GM21576 (cell line): ENCODE results near the gene ANKDD1A.

Source experiments
- ATAC-seq: cut with Tn5 transposase; IDR thresholded peaks from one replicate; pipeline ENCODE4 v1.9.1; 2021; ENCODE audit warnings: mild to moderate bottlenecking, moderate library complexity; ENCODE audit not compliant: unreplicated experiment

ANKDD1A gene

DNA sequence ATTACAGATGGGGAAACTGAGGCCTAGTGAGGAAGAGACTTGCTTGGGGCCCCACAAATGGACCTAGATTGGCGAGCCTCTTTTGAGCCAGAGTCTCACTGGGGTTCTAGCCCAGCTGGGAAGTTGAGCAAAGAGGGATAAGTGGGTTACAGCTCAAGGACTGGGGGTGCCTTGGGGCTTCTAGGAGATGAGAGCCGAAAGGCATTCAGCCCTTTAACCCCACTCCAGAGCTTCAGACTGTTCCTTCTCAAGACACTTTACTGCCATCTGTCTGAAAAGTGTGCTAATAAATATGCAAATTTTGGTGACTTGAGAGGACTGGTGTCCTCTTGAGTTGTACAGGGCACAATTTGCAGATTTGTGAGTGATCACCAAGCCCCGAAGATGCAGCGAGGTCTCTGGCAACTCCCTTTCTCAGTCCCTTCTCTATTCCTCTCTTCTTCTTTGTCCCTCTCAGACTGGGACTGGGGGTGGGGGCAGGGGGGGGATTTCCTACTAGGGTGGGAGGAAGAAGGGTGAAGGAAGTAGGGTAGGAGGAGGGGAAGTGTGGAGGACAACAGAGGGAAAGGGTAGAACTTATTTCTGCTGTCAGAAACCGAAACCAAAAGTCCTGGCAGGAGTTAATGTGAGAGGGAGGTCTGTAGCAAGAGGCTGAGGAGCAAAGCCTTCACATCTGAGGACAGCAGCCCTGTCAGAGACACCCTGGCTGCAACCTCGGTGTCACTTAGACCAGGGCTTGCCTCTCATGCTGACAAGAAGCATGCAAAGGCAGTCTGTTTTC is 16.2 kb upstream of the ANKDD1A start:
- ATAC-seq = no peak

DNA sequence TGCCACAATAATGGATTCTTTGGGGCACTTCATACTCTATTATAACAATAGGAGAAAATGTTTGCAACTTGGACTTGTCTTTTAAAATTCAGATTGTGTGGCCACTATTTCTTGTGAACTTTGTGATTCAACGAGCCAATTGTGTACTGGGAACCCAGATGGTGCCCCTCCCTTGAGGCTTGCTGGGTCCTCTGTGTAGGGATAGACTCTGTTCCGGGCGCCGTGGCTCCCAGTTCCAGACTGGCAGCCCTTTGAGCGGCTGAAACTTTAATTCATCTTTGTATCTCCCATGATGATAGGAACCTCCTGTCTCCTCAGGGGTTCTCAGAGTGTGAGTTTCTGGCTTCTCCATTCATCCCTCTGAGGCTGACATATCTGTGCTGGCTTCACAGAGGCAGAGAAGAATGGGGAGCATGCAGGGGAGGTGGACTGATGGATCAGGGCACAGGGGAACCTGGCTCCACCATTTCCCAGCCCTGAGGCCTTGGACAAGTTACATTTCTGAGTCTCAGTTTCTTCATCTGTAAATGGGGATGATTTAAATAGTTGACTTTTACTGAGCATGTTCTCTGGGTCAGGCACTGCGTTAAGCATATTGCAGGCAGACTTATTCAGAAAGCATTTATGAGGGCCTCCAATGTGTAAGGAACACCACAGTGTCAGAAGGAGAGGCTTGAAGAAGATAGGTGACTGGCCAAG is 15.2 kb upstream of the ANKDD1A start:
- no peak for ATAC-seq

DNA sequence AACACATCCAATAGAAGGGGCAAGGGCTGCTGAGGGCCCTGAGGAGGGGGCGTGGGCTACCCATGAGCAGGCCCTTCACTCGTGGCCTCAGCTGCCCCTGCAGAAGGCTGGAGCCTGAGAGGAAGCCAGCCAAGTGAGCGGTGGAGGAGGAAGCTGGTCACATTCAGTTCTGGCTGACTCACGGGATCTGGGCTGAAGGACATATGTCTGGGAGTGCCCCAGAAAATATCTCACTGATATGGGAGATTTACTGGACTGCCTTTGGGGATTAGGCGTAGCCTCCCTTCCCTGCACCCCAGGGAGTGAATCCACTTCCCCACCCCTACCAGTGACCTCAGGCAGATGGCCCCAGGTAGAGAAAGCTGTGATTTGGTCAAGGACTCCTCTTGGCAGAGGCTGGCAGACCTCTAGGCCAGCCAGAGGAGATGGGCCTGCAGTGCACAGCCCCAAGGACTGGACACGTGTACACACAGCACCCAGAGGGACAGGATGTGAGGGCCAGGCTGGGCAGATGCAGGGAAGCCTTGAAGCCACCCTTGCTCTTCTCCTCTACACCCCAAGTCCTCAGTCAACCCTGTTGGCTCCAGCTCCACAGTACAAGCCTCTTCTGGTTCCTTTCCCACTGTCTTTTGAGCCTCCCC is 14.2 kb upstream of the ANKDD1A start:
- no peak for ATAC-seq

DNA sequence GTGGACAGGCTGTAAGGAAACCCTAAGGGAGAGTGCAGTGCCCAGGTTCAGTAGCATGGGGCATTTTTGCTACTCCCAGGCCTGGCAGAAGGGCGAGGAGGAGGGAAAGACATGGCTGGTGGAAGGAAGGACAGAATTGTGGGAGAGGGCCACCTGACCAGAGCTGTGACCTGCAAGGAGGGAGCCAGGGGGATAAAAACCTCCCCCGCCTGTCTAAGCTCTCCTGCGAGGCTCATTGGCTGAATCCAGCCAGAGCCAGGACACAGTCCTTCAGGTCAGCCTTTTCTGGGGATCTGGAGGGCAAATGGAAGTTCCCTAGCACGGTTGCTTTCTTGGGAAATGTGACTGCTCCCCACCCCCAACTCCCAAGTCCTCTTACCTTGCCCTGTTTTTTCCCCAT is 13.3 kb upstream of the ANKDD1A start:
- ATAC-seq = no peak

DNA sequence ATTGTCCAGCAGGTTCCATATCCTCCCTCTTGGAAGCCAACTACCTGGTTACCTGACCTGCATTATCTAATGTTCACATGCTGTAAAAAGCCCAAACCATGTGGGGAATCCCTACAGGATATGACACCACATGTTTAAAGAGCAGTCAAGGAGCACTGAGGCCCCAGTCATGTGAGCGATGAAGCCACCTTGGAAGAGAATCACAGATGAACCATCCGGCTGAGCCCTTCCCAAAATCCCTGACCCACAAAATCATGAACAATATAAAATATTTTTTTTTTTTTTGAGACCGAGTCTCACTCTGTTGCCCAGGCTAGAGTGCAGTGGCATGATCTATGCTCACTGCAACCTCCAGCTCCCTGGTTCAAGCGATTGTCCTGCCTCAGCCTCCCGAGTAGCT is 10.6 kb upstream of the ANKDD1A start:
- ATAC-seq = no peak

DNA sequence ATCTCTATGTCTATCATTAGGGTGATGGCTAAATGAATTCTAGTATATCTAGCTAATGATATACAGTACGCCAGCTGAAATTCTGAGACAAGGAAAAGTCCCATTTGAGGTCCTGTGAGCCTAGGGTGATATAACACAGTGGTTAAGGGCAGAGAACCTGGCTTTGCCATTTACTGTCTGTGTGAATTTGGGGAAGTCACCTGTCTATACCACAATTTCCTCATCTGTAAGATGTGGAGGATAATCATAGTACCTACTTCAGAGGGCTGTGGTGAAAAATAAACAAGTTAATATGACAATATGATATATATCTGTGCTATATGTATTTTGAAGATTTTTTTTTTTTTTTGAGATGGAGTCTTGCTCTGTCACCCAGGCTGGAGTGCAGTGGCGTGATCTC is 9.8 kb upstream of the ANKDD1A start:
- ATAC-seq = no peak

DNA sequence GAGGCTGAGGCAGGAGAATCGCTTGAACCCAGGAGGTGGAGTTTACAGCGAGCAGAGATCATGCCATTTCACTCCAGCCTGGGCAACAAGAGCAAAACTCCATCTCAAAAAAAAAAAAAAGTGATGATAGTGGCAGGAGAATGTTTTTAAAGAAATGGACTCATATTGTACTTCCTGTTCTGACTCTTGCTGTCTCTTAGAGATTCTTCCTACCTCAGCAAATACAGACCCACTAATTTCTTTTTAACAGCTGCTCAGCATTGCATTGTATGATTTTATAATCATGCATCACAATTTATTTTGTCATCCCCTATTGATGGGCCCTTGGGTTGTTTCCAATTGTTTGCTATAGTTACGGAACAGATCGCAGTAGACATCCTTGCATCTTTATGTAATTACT is 8.8 kb upstream of the ANKDD1A start:
- no peak for ATAC-seq

DNA sequence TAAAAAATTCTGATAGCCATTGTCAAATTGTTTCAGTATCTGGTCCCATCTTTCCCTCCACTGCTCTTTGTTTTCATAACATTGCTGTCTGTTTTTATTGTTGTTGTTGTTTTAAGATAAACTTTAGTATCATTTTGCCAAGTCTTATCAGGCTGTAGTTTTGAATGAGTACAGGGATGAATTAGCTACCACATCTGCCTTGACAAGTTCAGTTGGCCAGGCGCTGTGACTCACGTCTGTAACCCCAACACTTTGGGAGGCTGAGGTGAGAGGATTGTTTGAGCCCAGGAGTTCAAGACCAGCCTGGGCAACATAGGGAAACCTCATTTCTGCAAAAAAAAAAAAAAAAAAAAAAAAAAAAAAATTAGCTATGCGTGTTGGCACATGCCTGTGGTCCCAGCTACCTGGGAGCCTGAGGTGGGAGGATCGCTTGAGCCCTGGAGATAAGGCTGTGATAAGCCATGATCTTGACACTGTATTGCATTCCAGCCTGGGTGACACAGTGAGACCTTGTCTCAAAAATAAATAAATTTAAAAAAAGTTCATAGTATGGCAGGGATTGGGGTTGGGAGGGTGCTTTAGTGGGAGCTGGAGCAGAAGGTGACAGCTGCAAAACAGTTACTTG is 8.3 kb upstream of the ANKDD1A start:
- no peak for ATAC-seq

DNA sequence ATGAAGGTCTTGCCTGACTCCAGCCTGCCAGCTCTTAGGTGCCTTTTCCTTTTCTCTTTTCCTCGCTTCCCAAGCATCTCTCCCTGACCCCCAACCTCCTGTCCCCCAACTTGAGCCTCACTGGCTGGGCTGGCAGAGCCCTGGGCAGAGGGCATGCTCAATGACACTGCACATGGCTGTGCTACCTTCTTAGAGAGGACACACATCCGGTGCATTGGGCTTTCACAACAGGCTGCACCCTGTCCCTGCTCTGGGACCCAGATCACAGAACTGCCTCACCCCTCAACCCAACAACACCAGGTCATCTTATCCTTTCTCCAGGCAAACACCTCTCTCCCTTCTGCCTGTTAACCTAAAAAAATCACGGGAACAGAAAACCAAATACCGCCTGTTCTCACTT is 7.5 kb upstream of the ANKDD1A start:
- ATAC-seq = no peak

DNA sequence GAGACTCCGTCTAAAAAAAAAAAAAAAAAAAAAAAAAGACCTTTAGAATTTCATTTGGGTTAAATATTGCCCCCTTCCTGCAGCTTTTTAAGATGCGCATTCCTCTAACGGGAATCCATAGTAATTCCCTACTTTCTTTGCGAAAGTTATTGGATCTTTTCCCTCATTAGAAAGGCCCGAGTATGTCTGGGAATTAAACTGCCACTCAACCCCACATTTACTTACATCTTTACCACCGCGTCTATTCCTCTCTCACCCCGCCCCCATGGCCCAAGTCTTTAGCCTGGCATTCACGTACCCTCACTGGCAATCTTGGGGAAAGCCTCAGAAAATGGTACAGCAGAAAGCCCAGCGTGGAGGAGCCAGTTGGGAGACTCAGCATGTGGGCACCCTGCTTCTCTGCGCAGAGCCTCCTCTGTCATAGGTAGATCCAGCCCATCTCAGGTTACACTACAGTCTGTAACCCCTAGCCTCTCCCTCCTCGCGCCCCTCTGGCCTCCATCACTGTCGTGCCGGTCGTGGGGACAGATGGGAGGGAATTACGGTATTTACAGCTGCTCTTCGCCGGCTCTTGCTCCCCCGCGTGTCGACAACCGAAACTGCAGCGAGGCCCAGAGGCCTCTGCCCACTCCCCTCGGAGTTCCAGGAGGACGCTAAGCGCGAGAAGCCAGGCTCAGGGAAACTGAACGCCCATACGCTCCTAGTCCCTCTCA is 6.4 kb upstream of the ANKDD1A start:
- no peak for ATAC-seq

DNA sequence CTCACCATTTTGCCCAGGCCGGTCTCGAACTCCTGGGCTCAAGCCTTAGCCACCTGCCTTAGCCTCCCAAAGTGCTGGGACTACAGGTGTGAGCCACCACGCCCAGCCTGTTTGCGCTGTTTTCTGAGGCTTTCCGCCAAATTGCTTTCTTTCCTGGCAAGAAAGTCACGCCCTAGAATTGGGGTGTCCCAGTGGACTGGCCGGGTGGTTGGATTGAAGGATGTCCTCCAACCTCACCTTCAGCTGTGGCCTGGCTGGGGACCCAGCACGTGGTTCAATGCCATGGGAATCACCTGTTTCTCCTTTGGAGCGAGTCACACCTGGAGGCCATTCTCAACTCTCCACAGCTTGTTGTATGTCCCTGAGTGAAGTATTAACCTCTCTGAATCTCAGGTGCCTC is 5.8 kb upstream of the ANKDD1A start:
- ATAC-seq = no peak

DNA sequence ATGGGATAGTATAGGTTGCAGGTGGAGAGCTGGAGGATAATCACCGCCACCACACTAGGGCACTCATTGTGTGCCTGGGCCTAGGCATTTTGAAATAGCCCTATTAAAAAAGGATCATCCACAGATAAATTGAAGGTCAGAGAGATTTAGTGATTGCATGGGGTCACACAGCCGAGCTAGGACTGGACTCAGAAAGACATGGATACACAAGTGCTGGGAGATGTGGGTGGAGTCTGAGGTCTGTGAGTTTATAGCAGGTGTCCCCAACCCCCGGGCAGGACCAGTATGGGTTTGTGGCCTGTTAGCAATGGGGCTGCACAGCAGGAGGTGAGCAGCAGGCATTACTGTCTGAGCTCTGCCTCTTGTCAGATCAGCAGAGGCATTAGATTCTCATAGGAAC is 5.3 kb upstream of the ANKDD1A start:
- ATAC-seq = no peak

DNA sequence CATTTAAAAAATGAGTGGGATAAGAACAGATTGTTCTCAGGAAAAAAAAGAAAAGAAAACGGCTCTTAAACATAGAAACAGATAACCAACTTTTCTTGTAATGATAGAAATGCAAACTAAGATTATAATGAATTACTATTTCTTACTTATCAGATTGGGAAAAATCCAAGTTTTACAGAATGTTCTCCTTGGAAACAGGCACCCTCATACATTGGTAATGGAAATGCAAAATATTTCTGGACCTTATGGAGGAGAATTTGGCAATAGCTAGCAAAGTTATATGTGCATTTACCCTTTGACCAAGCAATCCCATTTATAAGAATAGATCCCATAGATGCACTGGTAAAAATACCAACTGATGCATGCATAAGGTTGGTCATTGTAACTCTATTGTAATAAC is 3.7 kb upstream of the ANKDD1A start:
- no peak for ATAC-seq

DNA sequence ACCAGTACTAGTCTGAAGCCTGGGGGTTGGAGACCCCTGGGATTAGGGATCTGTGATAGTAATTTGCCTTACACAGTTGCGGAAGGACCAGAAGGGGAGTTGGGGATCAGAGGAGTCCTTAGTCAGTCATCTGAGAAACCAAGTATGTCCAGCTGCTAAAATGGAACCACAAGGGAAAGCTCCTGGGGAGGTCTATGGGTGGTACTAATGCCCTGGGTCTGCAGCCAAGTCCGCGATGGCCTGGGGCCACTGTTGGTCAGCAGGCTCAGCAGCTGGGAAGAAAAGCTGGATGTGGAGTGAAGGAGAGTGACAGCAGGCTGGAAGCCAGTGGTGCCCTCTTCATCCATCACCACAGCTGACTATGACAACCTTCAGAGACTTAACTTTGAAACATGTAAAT is 2.2 kb upstream of the ANKDD1A start:
- ATAC-seq = no peak

DNA sequence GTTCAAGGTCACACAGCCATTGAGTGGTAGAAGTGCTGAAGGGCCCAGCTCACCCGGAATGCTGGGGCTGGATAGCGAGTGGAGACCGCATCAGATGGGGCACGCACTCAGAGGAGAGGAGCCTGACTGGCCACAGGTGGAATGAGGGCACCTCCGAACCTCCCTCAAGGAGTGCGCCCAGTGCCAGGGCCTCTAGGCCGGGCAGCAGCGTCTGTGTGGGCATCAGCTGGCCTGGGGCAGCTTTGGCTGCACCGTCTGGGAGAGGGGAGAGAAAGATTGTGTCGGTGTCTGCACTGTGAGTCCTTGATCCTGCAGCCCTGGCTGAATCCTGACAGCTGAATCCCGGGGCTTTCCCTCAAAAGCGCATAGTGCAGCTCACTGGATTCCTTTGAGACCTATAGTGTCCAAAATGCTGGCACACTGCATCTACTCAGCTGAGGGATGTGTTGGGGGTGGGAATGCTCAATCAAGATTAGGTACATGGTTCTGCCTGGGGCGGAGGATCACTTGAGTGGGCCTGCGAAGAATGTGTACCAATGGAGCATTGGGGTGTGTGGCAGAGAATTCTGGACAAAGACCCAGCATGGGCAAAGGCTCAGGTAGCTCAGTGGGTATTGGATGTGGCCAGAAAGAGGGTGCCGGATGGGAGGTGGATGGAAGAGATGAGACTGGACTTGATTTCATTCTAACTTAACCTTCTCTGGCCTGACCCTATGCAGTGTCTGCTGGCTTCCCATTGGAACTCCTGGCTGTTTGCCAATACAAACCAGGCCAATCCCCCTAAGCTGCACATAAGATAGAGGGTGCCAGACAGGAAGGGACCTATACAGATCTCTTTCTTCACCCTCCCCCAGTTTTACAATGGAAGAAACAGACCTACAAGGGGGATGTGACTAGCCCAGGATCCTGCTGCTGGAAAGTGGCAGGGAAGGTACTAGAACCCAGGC is 950 bp downstream of the ANKDD1A start:
- ATAC-seq = no peak

DNA sequence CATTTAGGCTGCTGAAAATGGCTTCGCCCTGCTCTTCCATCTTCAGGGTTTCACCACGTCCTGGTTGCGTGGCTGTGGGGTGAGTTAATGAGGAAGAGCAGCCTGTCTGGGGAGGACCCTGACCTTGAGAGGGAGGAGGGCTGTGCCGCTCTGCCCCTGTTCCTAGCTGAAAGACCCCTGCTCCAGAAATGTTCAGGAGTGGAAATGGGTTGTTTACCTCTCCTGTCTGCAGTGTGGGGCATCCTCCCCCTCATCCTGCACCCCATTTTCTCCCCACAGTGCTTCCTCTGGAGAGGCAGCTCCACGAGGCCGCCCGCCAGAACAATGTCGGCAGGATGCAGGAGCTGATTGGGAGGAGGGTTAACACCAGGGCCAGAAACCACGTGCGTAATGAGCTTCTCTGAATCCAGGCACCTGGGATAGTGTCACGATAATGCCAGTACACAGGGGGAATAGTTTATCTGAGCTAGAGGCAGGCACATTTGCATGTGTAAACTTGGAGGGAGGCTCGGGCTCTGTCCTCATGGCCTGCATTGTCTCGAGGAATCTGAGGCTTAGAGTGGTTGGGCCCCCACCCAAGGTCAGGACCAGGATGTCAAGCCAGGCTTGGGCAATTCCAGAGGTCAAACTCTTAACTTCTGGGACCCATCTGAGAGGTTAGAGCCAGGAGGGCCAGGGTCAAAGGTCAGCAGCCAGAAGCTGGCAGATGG is 4.0 kb downstream of the ANKDD1A start:
- no peak for ATAC-seq

DNA sequence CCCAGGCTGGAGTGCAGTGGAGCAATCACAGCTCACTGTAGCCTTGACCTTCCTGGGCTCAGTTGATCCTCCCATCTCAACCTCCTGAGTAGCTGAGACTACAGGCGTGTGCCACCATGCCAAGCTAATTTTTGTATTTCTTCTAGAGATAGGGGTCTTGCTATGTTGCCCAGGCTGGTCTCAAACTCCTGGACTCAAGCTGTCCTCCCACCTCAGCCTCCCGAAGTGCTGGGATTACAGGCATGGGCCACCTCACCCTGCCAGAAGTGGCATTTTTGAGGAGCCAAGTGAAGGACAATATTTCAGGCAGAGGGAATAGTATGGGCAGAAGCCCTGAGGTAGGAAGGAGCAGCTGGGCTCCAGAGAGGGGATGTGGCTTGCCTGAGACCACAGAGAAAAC is 4.7 kb downstream of the ANKDD1A start:
- ATAC-seq = no peak

DNA sequence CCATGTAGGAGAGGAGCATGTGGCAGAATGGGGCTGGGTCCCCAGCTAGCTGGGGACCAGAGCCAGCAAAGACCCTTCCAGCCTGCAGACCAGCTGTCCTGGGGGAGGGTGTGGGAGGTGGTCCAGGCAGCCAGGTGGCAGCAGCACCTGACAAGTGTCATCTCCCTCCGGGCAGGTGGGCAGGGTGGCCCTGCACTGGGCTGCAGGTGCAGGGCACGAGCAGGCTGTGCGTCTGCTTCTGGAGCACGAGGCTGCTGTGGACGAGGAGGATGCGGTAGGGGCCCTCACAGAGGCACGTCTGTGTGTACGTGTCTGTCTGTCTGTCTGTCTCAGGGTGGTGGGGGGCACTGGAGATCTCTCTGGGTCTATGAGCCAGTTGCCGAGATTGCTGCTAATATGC is 5.5 kb downstream of the ANKDD1A start:
- ATAC-seq = no peak

DNA sequence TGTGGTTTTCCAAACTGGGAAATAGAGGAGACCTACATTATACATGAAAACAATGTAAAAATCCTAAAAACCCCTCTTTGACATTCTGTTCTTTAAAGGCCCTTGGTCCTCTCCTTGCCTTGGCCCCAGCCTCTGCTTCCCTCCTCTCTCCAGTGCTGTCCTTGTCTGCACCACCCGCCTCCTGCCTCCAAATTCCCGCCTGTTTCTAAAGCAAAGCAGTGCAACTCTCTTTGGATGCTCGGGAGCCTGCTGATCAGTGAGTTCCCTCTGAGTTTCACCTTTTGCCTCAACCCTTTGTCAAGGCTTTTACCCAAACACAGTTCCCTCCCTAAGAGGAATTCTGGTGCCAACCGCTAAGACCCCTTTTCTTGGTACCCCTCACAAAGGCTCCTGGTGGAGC is 8.0 kb downstream of the ANKDD1A start:
- ATAC-seq = no peak
